ENCODE measurements around the gene OTOS. TPM values are rescaled to one million over a fixed set of nuclear protein-coding genes. Genes with fewer than 3 reads are reported as not detected.

Gene OTOS
- total RNA-seq, 2 donors from 2014 or later: not detected

- Histone ChIP-seq H3K36me3 (no peaks in the 10 kb centered on the region), H3K27ac (no peak overlapping the region), H3K4me3 (no peak overlapping the region), H3K9me3 (no peaks in the 10 kb centered on the region), H3K4me1 (replicated peaks) (no peaks in the 10 kb centered on the region), H3K27me3 (replicated peaks; ENCODE audit: insufficient read depth) (no peaks in the 10 kb centered on the region)
- intact Hi-C loops (cut with DNase I): no loop called here
- 38% methylated on average over 5 of the region's 5 CpGs for WGBS
- TF ChIP-seq POLR2AphosphoS5 (IDR thresholded peaks at IDR 0.05): no peak
- TF ChIP-seq, protein P1, sequence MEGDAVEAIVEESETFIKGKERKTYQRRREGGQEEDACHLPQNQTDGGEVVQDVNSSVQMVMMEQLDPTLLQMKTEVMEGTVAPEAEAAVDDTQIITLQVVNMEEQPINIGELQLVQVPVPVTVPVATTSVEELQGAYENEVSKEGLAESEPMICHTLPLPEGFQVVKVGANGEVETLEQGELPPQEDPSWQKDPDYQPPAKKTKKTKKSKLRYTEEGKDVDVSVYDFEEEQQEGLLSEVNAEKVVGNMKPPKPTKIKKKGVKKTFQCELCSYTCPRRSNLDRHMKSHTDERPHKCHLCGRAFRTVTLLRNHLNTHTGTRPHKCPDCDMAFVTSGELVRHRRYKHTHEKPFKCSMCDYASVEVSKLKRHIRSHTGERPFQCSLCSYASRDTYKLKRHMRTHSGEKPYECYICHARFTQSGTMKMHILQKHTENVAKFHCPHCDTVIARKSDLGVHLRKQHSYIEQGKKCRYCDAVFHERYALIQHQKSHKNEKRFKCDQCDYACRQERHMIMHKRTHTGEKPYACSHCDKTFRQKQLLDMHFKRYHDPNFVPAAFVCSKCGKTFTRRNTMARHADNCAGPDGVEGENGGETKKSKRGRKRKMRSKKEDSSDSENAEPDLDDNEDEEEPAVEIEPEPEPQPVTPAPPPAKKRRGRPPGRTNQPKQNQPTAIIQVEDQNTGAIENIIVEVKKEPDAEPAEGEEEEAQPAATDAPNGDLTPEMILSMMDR (IDR thresholded peaks at IDR 0.05): no peak
- no peak for TF ChIP-seq POLR2A (IDR thresholded peaks at IDR 0.05)
- no peak for DNase-seq (ENCODE audit: low spot score)
Observed at GRCh38 chr2:240112914-240113690, 27.4 kb downstream of the OTOS start.

GRCh38 chr2:240111253-240111652 is 29.2 kb downstream of the OTOS start:
- no peaks in the 10 kb centered on the region for H3K9me3 ChIP-seq
- no peak for DNase-seq (ENCODE audit: low spot score)
- no peak overlapping the region for H3K4me3 ChIP-seq
- H3K4me1 ChIP-seq (replicated peaks): no peaks in the 10 kb centered on the region
- TF ChIP-seq POLR2AphosphoS5 (IDR thresholded peaks at IDR 0.05): peak; percentile 51
- TF ChIP-seq, protein P1 (IDR thresholded peaks at IDR 0.05): no peak
- no peak for TF ChIP-seq POLR2A (IDR thresholded peaks at IDR 0.05)
- H3K27me3 ChIP-seq (replicated peaks; ENCODE audit: insufficient read depth): no peaks in the 10 kb centered on the region
- intact Hi-C loops (cut with DNase I): no loop called here
- 11% methylated on average over 10 of the region's 10 CpGs for WGBS
- no peaks in the 10 kb centered on the region for H3K36me3 ChIP-seq
- H3K27ac ChIP-seq: no peak overlapping the region

GRCh38 chr2:240109386-240109785 is 31.1 kb downstream of the OTOS start:
- no peaks in the 10 kb centered on the region for H3K27me3 ChIP-seq (replicated peaks; ENCODE audit: insufficient read depth)
- no peaks in the 10 kb centered on the region for H3K4me1 ChIP-seq (replicated peaks)
- H3K36me3 ChIP-seq: no peaks in the 10 kb centered on the region
- H3K4me3 ChIP-seq: no peak overlapping the region
- no peak for DNase-seq (ENCODE audit: low spot score)
- TF ChIP-seq POLR2AphosphoS5 (IDR thresholded peaks at IDR 0.05): no peak
- TF ChIP-seq POLR2A (IDR thresholded peaks at IDR 0.05): no peak
- TF ChIP-seq, protein P1 (IDR thresholded peaks at IDR 0.05): no peak
- no peaks in the 10 kb centered on the region for H3K9me3 ChIP-seq
- WGBS: 87% methylated on average over 11 of the region's 11 CpGs
- no peak overlapping the region for H3K27ac ChIP-seq
- intact Hi-C loops (cut with DNase I): no loop called here

DNA sequence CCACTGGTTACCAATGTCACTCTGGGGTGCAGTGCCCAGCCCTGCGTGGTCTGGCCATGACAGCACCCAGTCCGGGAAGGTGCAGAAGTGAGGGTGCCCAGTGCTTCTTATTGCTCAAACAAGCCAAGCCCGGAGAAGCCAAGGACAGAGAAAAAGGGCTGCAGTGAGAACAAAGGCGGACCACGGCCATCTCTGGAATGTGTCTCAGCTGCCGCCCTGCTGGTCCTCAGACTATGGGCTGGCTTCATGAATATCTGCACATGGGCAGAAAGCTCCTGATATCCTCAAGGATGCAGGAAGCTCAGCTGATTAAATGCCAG is 33.0 kb downstream of the OTOS start:
- Histone ChIP-seq H3K36me3 (no peaks in the 10 kb centered on the region), H3K27me3 (replicated peaks; ENCODE audit: insufficient read depth) (no peaks in the 10 kb centered on the region), H3K4me1 (replicated peaks) (no peaks in the 10 kb centered on the region), H3K4me3 (no peak overlapping the region), H3K9me3 (no peaks in the 10 kb centered on the region), H3K27ac (no peak overlapping the region)
- no peak for TF ChIP-seq POLR2A (IDR thresholded peaks at IDR 0.05)
- no peak for TF ChIP-seq POLR2AphosphoS5 (IDR thresholded peaks at IDR 0.05)
- TF ChIP-seq, protein P1 (IDR thresholded peaks at IDR 0.05): no peak
- intact Hi-C loops (cut with DNase I): no loop called here
- WGBS: 72% methylated on average over 6 of the region's 6 CpGs
- DNase-seq (ENCODE audit: low spot score): no peak

Measured in prostate gland (tissue), 2 donors.